HEK293T (cell line): ENCODE measurements around the gene RYR3.

Source experiments
- BHLHE40 ChIP-seq: fragments of 450-650 bp; IDR thresholded peaks from 2 replicates; pipeline ENCODE4 v1.6.1; 2016; ENCODE audit warnings: mild to moderate bottlenecking, moderate library complexity, borderline replicate concordance
- FOXK2 ChIP-seq: fragments of 450-650 bp; IDR thresholded peaks from 2 replicates; pipeline ENCODE4 v1.6.1; 2016; ENCODE audit warnings: mild to moderate bottlenecking
- SP1 ChIP-seq: fragments of 450-650 bp; IDR thresholded peaks from 2 replicates; pipeline ENCODE4 v1.6.1; 2017
- SUZ12 ChIP-seq: fragments of 450-650 bp; IDR thresholded peaks from 2 replicates; pipeline ENCODE4 v1.6.1; 2016; ENCODE audit warnings: mild to moderate bottlenecking

DNA sequence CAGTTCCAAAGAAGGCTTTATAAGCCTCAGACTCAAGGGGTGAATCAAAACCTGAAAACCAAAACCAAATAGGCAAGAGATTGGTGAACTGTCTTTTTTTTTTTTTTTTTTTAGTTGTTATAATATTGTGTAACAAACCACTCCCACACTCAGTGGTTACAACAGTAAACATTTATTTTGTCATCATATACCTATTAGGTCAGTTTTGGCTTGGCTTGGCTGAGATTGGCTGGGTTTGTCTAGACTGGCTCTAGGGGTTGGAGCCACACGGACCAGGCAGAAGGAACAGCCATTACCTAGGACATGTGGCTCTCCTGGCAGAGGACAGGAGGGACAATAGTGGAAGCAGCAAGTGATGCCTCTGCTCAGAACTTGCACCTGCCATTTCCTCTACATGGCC is 26.4 kb upstream of the RYR3 start:
- TF ChIP-seq SP1 (no peak), BHLHE40 (no peak), FOXK2 (no peak), SUZ12 (no peak)
